Breast epithelium (tissue), 4 donors: ENCODE data around the gene P2RX1. TPM values are rescaled to one million over a fixed set of nuclear protein-coding genes. Genes with fewer than 3 reads are reported as not detected.
A peak's percentile ranks its signal among the peaks of the same experiment; 100 is the strongest.

Source experiments
- DNase-seq, 2 donors: peaks; one replicate each; pipeline ENCODE4 v3.0.0-alpha.2; 2019; ENCODE audit warnings: low spot score in 2 of 2
- H3K27ac ChIP-seq, 2 donors: fragments of 200-600 bp; sonication (generic) in 1 of 2; one replicate each; pipeline ENCODE4 v1.5.1; 2016 to 2019; ENCODE audit warnings: mild to moderate bottlenecking in 1 of 2
- H3K27me3 ChIP-seq, 2 donors: fragments of 200-600 bp; sonication (generic) in 1 of 2; one replicate each; pipeline versions ENCODE4 v1.5.1 to v1.6.0; 2017 to 2019; ENCODE audit warnings: control low read depth in 1 of 2, mild to moderate bottlenecking in 1 of 2
- H3K36me3 ChIP-seq: fragments of 200-600 bp; one replicate; pipeline ENCODE4 v1.5.1; 2019
- H3K4me1 ChIP-seq, 2 donors: fragments of 200-600 bp; sonication (generic); one replicate each; pipeline ENCODE4 v1.5.1; 2016 to 2019; ENCODE audit warnings: control low read depth in 1 of 2
- H3K4me3 ChIP-seq, 3 donors: fragments of 200-600 bp; sonication (generic); 1 replicate in 2 of 3; 2 replicates in 1 of 3; pipeline ENCODE4 v1.5.1; 2016 to 2019; ENCODE audit warnings: mild to moderate bottlenecking in 3 of 3, moderate library complexity in 2 of 3
- H3K9me3 ChIP-seq, 2 donors: fragments of 200-600 bp; sonication (generic) in 1 of 2; one replicate each; pipeline ENCODE4 v1.5.1; 2016 to 2019; ENCODE audit warnings: control low read depth in 1 of 2
- CTCF ChIP-seq, 3 donors: fragments of 450-650 bp; IDR thresholded peaks; one replicate each; pipeline ENCODE4 v1.5.1; 2016 to 2017; ENCODE audit warnings: antibody characterized with exemption in 3 of 3, mild to moderate bottlenecking in 3 of 3, moderate library complexity in 3 of 3
- POLR2A ChIP-seq: fragments of 450-650 bp; IDR thresholded peaks from one replicate; pipeline ENCODE4 v1.6.1; 2016; ENCODE audit warnings: antibody characterized with exemption, mild to moderate bottlenecking, moderate library complexity
- POLR2AphosphoS5 ChIP-seq, 3 donors: sonication (generic); formaldehyde crosslinking; IDR thresholded peaks; one replicate each; pipeline ENCODE4 v1.6.1; 2017; ENCODE audit warnings: antibody characterized with exemption in 3 of 3
- intact Hi-C: fragments of 100-400 bp; cut with DNase I; formaldehyde crosslinking; loops from one replicate; pipeline ENCODE4 v1.15.1; 2023; ENCODE audit warnings: low total_unique reads
- total RNA-seq, 3 donors: library from RNA; depleted of rRNA; stranded (reverse); fragments of >200 nt; gene quantifications; one replicate each; pipeline ENCODE4 v1.1.0, GENCODE V29; 2016

P2RX1 gene
- total RNA-seq, 3 donors from 2014 or later: 1.2 to 3.5 (median 2.0) TPM

GRCh38 chr17:3944485-3945388 is 28.5 kb upstream of the P2RX1 start:
- intact Hi-C loops: no loop called here

GRCh38 chr17:3943240-3943891 is 27.1 kb upstream of the P2RX1 start:
- intact Hi-C loops: no loop called here
- no peaks in the 10 kb centered on the region for H3K27me3 ChIP-seq
- DNase-seq: no peak
- no peaks in the 10 kb centered on the region for H3K9me3 ChIP-seq
- TF ChIP-seq POLR2A: no peak
- H3K36me3 ChIP-seq: no peaks in the 10 kb centered on the region
- H3K4me3 ChIP-seq: no peak overlapping the region
- no peak overlapping the region for H3K27ac ChIP-seq
- no peaks in the 10 kb centered on the region for H3K4me1 ChIP-seq

More at GRCh38 chr17:3944485-3945388, 28.5 kb upstream of the P2RX1 start:
- TF ChIP-seq POLR2AphosphoS5 (IDR thresholded peaks at IDR 0.05) (no peak), CTCF (IDR thresholded peaks at IDR 0.05) (no peak), POLR2A (no peak)
- Histone ChIP-seq H3K36me3 (no peaks in the 10 kb centered on the region), H3K4me1 (no peaks in the 10 kb centered on the region), H3K9me3 (no peaks in the 10 kb centered on the region), H3K4me3 (peak overlapping the region; percentile 26 to 57 (median 29)), H3K27ac (no peak overlapping the region), H3K27me3 (no peaks in the 10 kb centered on the region)
- DNase-seq: no peak

GRCh38 chr17:3940965-3941698 is 24.9 kb upstream of the P2RX1 start:
- no peak for DNase-seq

GRCh38 chr17:3937359-3937758 is 21.1 kb upstream of the P2RX1 start:
- no peaks in the 10 kb centered on the region for H3K4me1 ChIP-seq
- TF ChIP-seq POLR2AphosphoS5 (IDR thresholded peaks at IDR 0.05): no peak
- no peak for TF ChIP-seq CTCF (IDR thresholded peaks at IDR 0.05)
- no peak for TF ChIP-seq POLR2A
- H3K27me3 ChIP-seq: no peaks in the 10 kb centered on the region
- intact Hi-C loops: no loop called here
- no peak overlapping the region for H3K27ac ChIP-seq
- H3K36me3 ChIP-seq: no peaks in the 10 kb centered on the region
- no peak for DNase-seq
- H3K9me3 ChIP-seq: no peaks in the 10 kb centered on the region
- no peak overlapping the region for H3K4me3 ChIP-seq

More at GRCh38 chr17:3940965-3941698, 24.9 kb upstream of the P2RX1 start:
- H3K9me3 ChIP-seq: no peaks in the 10 kb centered on the region
- H3K4me1 ChIP-seq: no peaks in the 10 kb centered on the region
- no peak overlapping the region for H3K27ac ChIP-seq
- intact Hi-C loops: no loop called here
- H3K4me3 ChIP-seq: no peak overlapping the region
- no peaks in the 10 kb centered on the region for H3K27me3 ChIP-seq
- TF ChIP-seq POLR2AphosphoS5 (IDR thresholded peaks at IDR 0.05) (no peak), POLR2A (no peak), CTCF (IDR thresholded peaks at IDR 0.05) (no peak)
- H3K36me3 ChIP-seq: no peaks in the 10 kb centered on the region

DNA sequence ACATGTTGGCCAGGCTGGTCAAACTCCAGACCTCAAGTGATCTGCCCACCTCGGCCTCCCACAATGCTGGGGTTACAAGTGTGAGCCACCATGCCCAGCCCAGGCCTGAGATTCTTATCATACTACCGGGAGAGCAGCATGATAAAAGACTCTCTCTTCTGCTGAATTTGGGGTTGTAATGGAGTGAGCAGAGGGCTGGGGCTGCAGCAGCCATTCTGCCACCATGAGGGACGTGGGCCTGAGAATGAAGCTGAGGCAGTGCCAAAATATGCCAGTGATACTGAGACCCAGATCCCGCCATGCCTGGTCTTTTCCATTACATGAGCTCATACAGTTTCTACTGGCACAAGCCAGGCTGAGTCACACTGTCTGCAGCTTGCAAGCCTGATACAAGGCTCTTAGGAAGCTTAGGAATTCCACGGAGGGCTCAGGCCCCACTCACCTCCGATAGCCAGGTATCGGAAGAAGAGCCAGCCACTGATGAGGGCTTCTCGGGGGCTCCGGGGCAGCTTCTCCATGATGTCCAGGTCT is 19.6 kb upstream of the P2RX1 start:
- DNase-seq: no peak
- no peaks in the 10 kb centered on the region for H3K27me3 ChIP-seq
- no peaks in the 10 kb centered on the region for H3K4me1 ChIP-seq
- H3K36me3 ChIP-seq: no peaks in the 10 kb centered on the region
- intact Hi-C loops: no loop called here
- no peaks in the 10 kb centered on the region for H3K9me3 ChIP-seq
- TF ChIP-seq POLR2AphosphoS5 (IDR thresholded peaks at IDR 0.05) (no peak), POLR2A (no peak), CTCF (IDR thresholded peaks at IDR 0.05) (no peak)
- H3K27ac ChIP-seq: no peak overlapping the region
- no peak overlapping the region for H3K4me3 ChIP-seq
